Thoracic aorta (tissue), 2 donors: Measurements from ENCODE around the gene PRKCA. TPM values are rescaled to one million over a fixed set of nuclear protein-coding genes. Genes with fewer than 3 reads are reported as not detected.

Experiments used
- ATAC-seq: fragments of 150-250 bp; one replicate; pipeline ENCODE4 v1.8.0; 2017; ENCODE audit warnings: low read depth; ENCODE audit not compliant: insufficient number of reproducible peaks, low FRiP score
- DNase-seq: peaks from one replicate; pipeline ENCODE4 v3.0.0-alpha.2; 2020; ENCODE audit warnings: low spot score
- H3K27ac ChIP-seq, 2 donors: fragments of 200-600 bp; sonication (generic); 1 replicate in 1 of 2; 2 replicates in 1 of 2; pipeline ENCODE4 v1.5.1; 2016; ENCODE audit warnings: mild to moderate bottlenecking in 2 of 2, moderate library complexity in 2 of 2
- H3K27me3 ChIP-seq: fragments of 200-600 bp; sonication (generic); replicated peaks from 2 replicates; pipeline ENCODE4 v1.6.0; 2016; ENCODE audit warnings: mild to moderate bottlenecking; ENCODE audit not compliant: insufficient read depth
- H3K36me3 ChIP-seq: fragments of 200-600 bp; sonication (generic); one replicate; pipeline ENCODE4 v1.5.1; 2016
- H3K4me1 ChIP-seq, 2 donors: fragments of 200-600 bp; sonication (generic); 1 replicate in 1 of 2; 2 replicates in 1 of 2; pipeline versions ENCODE4 v1.5.1 to v1.6.0; 2016; ENCODE audit warnings: low read depth in 2 of 2, mild to moderate bottlenecking in 1 of 2; ENCODE audit not compliant: control insufficient read depth in 1 of 2
- H3K4me3 ChIP-seq: fragments of 200-600 bp; sonication (generic); 2 replicates; pipeline ENCODE4 v1.5.1; 2016; ENCODE audit warnings: mild to moderate bottlenecking
- H3K9me3 ChIP-seq: fragments of 200-600 bp; sonication (generic); 2 replicates; pipeline ENCODE4 v1.5.1; 2016
- total RNA-seq, 2 donors: library from RNA; depleted of rRNA; stranded (reverse); fragments of >200 nt; gene quantifications; one replicate each; pipeline versions ENCODE4 v1.1.0 to v1.2.3, GENCODE V29; 2016
- TF ChIP-seq, protein P1 (sequence below): fragments of 200-600 bp; sonication (generic); IDR thresholded peaks from one replicate; pipeline ENCODE4 v1.5.1; 2019; ENCODE audit warnings: antibody characterized with exemption

Gene PRKCA
- total RNA-seq, 2 donors from 2014 or later = 9.1 to 11.6 TPM

DNA sequence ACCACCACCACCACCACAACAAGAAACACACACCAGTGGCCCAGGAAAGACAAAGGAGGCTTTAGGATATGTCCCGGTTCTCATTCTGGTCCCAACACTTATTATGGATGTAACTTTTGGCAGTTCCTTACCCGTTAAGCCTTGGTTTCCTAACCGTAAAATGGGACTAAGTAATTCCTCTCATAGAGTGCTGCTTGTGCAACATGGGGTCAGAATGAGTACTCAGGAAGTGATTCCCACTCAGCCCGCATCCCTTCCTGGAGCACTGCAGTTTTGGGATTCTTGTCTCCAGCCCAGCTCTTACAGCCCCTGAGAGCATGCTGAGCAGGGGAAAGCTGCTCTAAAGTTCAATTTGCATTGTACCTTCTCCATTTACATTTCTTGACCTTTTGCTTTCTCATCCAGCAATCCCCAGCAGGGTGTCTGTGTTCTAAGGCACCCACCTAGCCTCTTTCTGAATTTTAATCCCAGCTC lies 262.6 kb downstream of the PRKCA start:
- no peaks in the 10 kb centered on the region for H3K27me3 ChIP-seq
- TF ChIP-seq, protein P1, sequence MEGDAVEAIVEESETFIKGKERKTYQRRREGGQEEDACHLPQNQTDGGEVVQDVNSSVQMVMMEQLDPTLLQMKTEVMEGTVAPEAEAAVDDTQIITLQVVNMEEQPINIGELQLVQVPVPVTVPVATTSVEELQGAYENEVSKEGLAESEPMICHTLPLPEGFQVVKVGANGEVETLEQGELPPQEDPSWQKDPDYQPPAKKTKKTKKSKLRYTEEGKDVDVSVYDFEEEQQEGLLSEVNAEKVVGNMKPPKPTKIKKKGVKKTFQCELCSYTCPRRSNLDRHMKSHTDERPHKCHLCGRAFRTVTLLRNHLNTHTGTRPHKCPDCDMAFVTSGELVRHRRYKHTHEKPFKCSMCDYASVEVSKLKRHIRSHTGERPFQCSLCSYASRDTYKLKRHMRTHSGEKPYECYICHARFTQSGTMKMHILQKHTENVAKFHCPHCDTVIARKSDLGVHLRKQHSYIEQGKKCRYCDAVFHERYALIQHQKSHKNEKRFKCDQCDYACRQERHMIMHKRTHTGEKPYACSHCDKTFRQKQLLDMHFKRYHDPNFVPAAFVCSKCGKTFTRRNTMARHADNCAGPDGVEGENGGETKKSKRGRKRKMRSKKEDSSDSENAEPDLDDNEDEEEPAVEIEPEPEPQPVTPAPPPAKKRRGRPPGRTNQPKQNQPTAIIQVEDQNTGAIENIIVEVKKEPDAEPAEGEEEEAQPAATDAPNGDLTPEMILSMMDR = no peak
- no peak overlapping the region for H3K4me3 ChIP-seq
- H3K36me3 ChIP-seq = no peaks in the 10 kb centered on the region
- DNase-seq (no peak), ATAC-seq (no peak)
- H3K9me3 ChIP-seq = no peaks in the 10 kb centered on the region
- H3K27ac ChIP-seq = no peak overlapping the region
- no peaks in the 10 kb centered on the region for H3K4me1 ChIP-seq

DNA sequence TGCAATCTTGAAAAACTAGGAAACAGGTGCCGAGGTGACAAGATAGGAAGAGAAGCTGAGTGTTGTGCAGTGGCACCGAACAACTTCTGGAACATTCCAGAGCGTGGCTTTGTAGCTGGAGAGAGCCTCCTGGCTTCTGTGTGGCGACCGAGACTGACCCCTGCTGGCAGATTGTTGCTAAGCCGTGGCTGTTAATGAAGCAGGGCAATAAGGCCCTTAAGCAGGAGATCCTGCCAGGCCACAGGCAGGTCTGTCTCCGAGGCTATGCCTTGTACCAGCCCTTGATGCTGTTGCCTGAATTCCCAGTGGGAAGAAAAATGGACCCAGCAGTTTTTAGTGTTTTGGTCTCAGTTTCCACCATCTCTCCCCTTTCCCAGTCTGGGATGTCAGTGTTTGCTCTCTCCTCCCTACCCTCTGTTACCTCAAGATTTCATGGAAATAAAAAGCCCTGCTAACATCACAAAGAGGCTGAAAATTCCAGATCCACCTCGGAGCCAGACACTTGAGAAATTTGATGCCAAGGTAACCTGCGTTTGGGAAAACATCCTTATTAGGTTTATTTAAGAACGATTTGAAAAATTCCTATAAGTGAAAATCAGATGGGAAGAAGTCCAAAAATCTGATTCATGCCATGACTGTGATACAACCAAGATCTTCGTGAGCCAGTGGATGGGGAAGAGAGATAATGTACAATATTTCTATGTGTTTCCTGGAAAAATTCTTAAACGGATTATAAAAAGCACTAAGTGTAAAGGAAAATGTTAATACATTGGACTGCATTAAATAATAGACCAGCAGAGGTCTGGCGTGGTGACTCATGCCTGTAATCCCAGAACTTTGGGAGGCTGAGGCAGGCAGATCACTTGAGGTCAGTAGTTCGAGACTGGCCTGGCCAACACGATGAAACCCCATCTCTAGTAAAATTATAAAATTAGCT lies 265.1 kb downstream of the PRKCA start:
- no peaks in the 10 kb centered on the region for H3K9me3 ChIP-seq
- no peak overlapping the region for H3K4me3 ChIP-seq
- no peak overlapping the region for H3K27ac ChIP-seq
- peak; percentile 24 for DNase-seq
- no peaks in the 10 kb centered on the region for H3K36me3 ChIP-seq
- TF ChIP-seq, protein P1 = peak; percentile 60
- H3K27me3 ChIP-seq = no peaks in the 10 kb centered on the region
- ATAC-seq = no peak
- H3K4me1 ChIP-seq = no peaks in the 10 kb centered on the region

DNA sequence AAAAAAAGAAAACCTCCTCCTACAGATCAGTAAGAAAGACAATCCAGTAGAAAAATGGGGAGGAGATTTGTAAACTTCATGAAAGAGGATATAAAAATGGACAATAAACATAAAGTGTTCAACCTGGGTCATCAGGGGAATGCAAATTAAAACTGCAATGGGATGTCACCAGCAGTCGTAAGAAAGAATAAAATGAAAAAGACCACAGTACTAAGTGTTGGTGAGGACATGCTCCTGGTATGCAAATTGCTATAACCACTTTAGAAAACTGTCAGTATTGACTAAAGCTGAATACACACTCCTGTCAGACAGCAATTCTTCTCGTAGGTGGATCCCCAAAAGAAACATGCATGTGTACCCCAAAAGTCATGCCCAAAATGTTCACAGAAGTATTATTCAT lies 267.2 kb downstream of the PRKCA start:
- no peak overlapping the region for H3K27ac ChIP-seq
- H3K9me3 ChIP-seq = no peaks in the 10 kb centered on the region
- DNase-seq (no peak), ATAC-seq (no peak)
- no peaks in the 10 kb centered on the region for H3K4me1 ChIP-seq
- H3K36me3 ChIP-seq = no peaks in the 10 kb centered on the region
- TF ChIP-seq, protein P1 = no peak
- no peak overlapping the region for H3K4me3 ChIP-seq
- no peaks in the 10 kb centered on the region for H3K27me3 ChIP-seq

DNA sequence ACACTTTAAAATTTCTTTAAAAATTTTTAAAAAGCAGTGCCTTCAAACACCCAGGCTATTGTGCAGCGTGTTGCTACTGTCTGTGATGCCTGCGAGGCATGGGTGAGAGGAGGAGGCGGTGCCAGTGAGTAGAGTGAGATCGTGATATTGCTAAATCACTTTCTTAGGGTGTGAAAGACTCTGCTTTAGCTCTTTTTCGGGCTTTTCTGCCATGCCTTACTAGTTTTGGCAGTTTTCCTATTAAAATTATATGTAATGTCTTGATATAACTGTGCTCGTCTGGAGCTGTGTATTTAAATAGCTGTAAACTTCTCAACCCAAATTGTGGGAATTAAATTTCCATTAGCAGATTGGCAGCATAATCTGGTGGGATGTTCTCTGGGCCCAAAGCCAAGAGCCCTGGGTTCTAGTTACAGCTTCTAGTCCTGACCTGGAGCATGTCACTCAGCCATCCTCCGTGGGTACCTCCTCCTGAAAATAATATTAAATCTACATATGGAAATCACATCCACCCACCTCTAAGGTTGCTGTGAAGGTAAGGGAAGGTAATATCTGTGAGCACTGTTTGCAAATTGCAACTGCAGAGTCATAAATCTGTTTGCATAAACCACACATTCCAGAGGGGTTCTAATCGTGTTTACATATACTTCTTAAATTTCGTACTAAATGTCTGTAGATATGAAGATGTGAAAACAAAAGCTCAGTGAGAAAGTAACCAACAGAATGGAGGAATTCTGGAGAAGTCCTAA lies 268.2 kb downstream of the PRKCA start:
- Histone ChIP-seq H3K36me3 (no peaks in the 10 kb centered on the region), H3K9me3 (no peaks in the 10 kb centered on the region), H3K4me1 (no peaks in the 10 kb centered on the region), H3K27ac (no peak overlapping the region), H3K4me3 (no peak overlapping the region), H3K27me3 (no peaks in the 10 kb centered on the region)
- TF ChIP-seq, protein P1 = no peak
- DNase-seq = no peak
- no peak for ATAC-seq

DNA sequence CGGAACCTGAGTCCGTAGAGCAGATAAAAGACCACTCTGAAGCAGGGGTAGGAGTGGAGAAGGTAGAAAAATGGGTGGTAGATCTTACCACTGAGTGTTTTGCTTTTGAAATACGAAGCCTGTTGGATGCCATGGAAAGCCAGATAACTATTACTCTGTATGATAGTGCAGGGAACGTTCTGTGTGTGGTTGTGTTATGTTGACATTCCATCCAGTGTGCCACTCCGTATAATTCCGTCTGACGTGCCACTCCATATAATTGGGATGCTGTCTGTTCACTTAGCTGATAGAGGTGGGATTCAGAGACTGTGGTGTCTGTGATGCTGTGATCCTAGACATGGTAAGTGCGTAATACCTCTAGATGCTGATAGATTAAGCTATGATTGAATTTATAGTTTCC lies 269.3 kb downstream of the PRKCA start:
- Histone ChIP-seq H3K4me1 (no peaks in the 10 kb centered on the region), H3K27me3 (no peaks in the 10 kb centered on the region), H3K27ac (no peak overlapping the region), H3K4me3 (no peak overlapping the region), H3K36me3 (no peaks in the 10 kb centered on the region), H3K9me3 (no peaks in the 10 kb centered on the region)
- ATAC-seq (no peak), DNase-seq (no peak)
- TF ChIP-seq, protein P1 = no peak
